Right atrium auricular region (tissue), 2 donors: Measurements from ENCODE around the gene SET. TPM values are rescaled to one million over a fixed set of nuclear protein-coding genes. Genes with fewer than 3 reads are reported as not detected.

ENCODE experiments used
- DNase-seq: peaks from one replicate; pipeline ENCODE4 v3.0.0-alpha.2; 2019; ENCODE audit warnings: low spot score
- H3K27ac ChIP-seq, 2 donors: fragments of 200-600 bp; sonication (generic); 1 replicate in 1 of 2; 2 replicates in 1 of 2; pipeline ENCODE4 v1.5.1; 2016 to 2019
- H3K27me3 ChIP-seq, 2 donors: fragments of 200-600 bp; sonication (generic); one replicate each; pipeline versions ENCODE4 v1.5.1 to v1.6.0; 2017 to 2019
- H3K36me3 ChIP-seq: fragments of 200-600 bp; sonication (generic); one replicate; pipeline ENCODE4 v1.5.1; 2016
- H3K4me1 ChIP-seq, 2 donors: fragments of 200-600 bp; sonication (generic); one replicate each; pipeline versions ENCODE4 v1.5.1 to v1.6.0; 2017 to 2019
- H3K4me3 ChIP-seq, 2 donors: fragments of 200-600 bp; sonication (generic); 1 replicate in 1 of 2; 2 replicates in 1 of 2; pipeline ENCODE4 v1.5.1; 2017 to 2019; ENCODE audit warnings: mild to moderate bottlenecking in 1 of 2, moderate library complexity in 1 of 2
- H3K9me3 ChIP-seq, 2 donors: fragments of 200-600 bp; sonication (generic); one replicate each; pipeline ENCODE4 v1.5.1; 2019
- total RNA-seq, 2 donors: library from RNA; depleted of rRNA; stranded (reverse); fragments of >200 nt; gene quantifications; one replicate each; pipeline ENCODE4 v1.1.0, GENCODE V29; 2016
- TF ChIP-seq, protein P1 (sequence below), 2 donors: fragments of 200-600 bp; sonication (generic); IDR thresholded peaks; one replicate each; pipeline ENCODE4 v1.5.1; 2019; ENCODE audit warnings: antibody characterized with exemption in 2 of 2

Gene SET
- total RNA-seq, 2 donors from 2014 or later = 104 to 125 TPM

DNA sequence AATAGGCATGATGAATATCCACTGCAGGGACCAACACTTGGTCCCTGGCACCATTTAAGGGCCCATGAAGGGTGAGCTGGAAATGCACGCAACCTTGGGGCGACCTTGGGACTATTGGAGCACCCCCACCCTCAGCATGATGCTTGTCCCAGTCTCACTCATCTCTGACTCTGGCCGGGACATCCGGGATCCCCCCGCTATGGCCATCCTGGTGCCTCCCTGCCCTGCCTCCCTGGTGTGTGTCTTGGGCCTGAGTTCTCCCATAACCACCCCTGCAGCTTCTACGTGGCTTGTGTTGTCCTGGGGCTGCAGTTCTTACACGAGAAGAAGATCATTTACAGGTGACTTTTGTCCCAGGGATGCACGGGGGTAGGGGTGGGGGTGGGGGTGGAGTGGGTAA is 29.0 kb downstream of the SET start:
- no peak for DNase-seq
- no peaks in the 10 kb centered on the region for H3K36me3 ChIP-seq
- H3K4me1 ChIP-seq = peaks cover 0 to 4% of the 10 kb centered on the region in 2 donors
- TF ChIP-seq, protein P1, sequence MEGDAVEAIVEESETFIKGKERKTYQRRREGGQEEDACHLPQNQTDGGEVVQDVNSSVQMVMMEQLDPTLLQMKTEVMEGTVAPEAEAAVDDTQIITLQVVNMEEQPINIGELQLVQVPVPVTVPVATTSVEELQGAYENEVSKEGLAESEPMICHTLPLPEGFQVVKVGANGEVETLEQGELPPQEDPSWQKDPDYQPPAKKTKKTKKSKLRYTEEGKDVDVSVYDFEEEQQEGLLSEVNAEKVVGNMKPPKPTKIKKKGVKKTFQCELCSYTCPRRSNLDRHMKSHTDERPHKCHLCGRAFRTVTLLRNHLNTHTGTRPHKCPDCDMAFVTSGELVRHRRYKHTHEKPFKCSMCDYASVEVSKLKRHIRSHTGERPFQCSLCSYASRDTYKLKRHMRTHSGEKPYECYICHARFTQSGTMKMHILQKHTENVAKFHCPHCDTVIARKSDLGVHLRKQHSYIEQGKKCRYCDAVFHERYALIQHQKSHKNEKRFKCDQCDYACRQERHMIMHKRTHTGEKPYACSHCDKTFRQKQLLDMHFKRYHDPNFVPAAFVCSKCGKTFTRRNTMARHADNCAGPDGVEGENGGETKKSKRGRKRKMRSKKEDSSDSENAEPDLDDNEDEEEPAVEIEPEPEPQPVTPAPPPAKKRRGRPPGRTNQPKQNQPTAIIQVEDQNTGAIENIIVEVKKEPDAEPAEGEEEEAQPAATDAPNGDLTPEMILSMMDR (IDR thresholded peaks at IDR 0.05) = no peak
- H3K27me3 ChIP-seq = no peaks in the 10 kb centered on the region
- no peak overlapping the region for H3K27ac ChIP-seq
- H3K4me3 ChIP-seq = no peak overlapping the region
- no peaks in the 10 kb centered on the region for H3K9me3 ChIP-seq

DNA sequence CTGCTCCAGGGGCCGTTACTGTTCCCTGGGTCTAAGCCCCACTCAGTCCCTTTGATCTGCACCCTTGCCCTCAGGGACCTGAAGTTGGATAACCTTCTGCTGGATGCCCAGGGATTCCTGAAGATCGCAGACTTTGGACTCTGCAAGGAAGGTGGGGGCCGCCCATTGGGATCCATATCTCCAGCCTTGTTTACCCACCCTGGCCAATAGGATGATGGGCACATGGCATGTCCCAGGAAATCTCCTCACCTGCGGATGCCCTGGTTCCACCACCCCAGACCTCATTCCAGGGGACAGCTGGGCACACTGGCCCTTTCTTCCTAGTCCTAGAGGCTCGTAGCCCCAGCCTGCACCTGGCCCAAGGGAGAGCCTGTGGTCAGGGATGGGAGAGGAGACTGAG is 29.5 kb downstream of the SET start:
- Histone ChIP-seq H3K4me1 (peaks cover 0 to 8% of the 10 kb centered on the region in 2 donors), H3K4me3 (no peak overlapping the region), H3K27me3 (no peaks in the 10 kb centered on the region), H3K9me3 (no peaks in the 10 kb centered on the region), H3K36me3 (no peaks in the 10 kb centered on the region), H3K27ac (no peak overlapping the region)
- DNase-seq = no peak
- TF ChIP-seq, protein P1 (IDR thresholded peaks at IDR 0.05) = no peak

DNA sequence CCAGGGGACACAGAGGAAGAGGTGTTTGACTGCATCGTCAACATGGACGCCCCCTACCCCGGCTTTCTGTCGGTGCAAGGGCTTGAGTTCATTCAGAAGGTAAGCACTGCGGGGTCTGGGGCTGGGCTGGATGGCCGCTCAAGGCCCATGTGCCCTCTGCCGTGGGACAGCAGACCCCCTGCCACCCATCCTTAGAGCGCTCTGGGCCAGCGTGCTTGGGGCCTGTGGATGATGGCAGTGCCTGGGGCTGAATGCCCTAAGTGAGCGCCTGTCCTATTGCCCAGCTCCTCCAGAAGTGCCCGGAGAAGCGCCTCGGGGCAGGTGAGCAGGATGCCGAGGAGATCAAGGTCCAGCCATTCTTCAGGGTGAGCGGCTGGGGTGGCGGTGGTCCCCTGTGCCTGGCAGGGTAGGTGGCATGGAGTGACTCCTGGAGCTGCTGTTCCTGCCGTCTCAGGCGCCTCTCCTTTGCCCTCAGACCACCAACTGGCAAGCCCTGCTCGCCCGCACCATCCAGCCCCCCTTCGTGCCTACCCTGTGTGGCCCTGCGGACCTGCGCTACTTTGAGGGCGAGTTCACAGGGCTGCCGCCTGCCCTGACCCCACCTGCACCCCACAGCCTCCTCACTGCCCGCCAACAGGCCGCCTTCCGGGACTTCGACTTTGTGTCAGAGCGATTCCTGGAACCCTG is 31.0 kb downstream of the SET start:
- Histone ChIP-seq H3K27me3 (no peaks in the 10 kb centered on the region), H3K27ac (no peak overlapping the region), H3K36me3 (no peaks in the 10 kb centered on the region), H3K9me3 (no peaks in the 10 kb centered on the region), H3K4me1 (peaks cover 0 to 20% of the 10 kb centered on the region in 2 donors), H3K4me3 (no peak overlapping the region)
- no peak for DNase-seq
- TF ChIP-seq, protein P1 (IDR thresholded peaks at IDR 0.05) = no peak

DNA sequence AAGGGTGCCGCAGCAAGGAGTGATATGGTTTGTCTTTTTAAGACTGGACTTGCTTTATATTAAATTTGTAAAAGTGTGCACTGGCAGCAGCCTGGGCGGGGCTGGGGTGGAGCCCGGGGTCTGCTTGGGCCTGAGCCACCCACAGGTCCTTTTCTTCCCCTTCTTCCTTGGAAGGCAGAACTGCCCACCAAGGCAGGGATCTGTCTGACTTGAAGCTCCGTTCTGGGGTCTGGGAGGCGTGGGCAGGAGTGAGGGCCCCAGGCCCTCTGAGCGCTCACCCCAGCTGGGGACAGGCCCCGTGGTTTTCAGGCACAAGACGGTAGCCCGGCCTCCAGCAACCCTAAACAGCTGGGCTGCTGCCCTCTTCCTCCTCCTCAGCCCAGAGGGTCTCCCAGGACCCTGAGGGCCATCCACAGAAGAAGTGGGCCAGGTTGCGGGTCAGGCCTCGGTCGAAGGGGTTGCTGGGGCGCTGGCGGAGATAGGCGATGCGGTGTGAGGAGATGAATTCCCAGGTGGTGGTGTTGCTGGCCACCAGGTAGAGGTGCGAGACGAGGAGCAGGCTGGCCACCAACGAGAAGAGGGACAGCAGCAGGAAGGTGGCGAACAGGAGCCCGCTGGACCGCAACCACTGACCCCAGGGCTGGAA is 31.9 kb downstream of the SET start:
- no peaks in the 10 kb centered on the region for H3K9me3 ChIP-seq
- H3K27ac ChIP-seq = no peak overlapping the region
- no peak overlapping the region for H3K4me3 ChIP-seq
- TF ChIP-seq, protein P1 (IDR thresholded peaks at IDR 0.05) = no peak
- no peaks in the 10 kb centered on the region for H3K27me3 ChIP-seq
- H3K36me3 ChIP-seq = no peaks in the 10 kb centered on the region
- no peak for DNase-seq
- peaks cover 0 to 22% of the 10 kb centered on the region in 2 donors for H3K4me1 ChIP-seq

DNA sequence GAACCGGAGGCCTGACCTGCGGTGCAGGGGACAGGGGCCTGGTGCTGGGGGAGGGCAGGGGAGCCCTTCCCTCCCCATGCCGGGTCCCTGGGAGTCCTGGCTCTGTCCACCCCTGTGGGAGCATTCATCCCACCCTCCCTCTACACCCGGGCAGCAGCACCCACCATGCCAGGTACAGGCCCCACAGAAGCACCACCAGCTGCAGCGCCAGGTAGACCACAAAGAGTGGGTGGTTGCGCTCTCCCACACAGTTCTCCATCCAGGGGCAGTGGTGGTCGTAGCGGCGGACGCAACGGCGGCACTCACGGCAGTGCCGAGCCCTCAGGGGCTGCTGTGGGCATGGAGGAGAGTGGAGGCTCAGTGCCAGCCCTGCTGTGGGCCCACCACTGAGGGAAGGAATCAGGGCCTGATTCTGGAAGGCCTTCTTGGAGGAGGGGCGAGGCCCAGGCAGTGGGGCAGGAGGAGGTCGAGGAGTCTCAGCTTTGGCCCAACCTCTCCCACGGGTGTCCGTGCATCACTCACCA is 32.5 kb downstream of the SET start:
- TF ChIP-seq, protein P1 (IDR thresholded peaks at IDR 0.05) = no peak
- DNase-seq = no peak

More for the DNA sequence above, 32.5 kb downstream of the SET start:
- H3K4me1 ChIP-seq = peaks cover 0 to 22% of the 10 kb centered on the region in 2 donors
- no peaks in the 10 kb centered on the region for H3K27me3 ChIP-seq
- H3K9me3 ChIP-seq = no peaks in the 10 kb centered on the region
- H3K27ac ChIP-seq = no peak overlapping the region
- H3K4me3 ChIP-seq = no peak overlapping the region
- H3K36me3 ChIP-seq = no peaks in the 10 kb centered on the region
